RCC 7860 (cell line): ENCODE measurements around the gene PACRG.

ENCODE experiments used
- DNase-seq: peaks from one replicate; pipeline ENCODE4 v3.0.0-alpha.2; 2015; ENCODE audit warnings: low spot score
- FAIRE-seq: peaks from 2 replicates; lab custom pipeline; 2012; peaks lifted over from hg19 to GRCh38; lab: Jason Lieb, UNC

PACRG gene

DNA sequence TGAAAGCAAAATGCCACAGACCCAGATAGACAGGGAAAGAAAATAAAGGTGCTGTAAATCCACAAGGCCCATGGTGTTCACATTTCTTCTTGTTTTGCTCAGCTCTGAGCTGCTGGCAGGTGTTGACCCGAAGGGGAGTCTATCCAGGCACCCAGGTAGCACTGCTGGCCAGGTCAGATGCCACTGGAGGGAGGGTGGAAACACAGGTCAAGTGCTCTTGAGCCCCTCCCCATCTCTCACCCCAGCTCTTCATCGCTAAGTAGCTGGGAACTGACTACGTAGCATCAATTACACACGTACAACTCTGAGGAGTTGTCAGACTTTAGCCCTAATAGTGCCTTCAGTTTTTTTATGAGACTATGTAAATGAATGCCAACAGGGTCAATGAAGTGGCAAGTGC lies 399.0 kb downstream of the PACRG start:
- no peak for DNase-seq
- no peak for FAIRE-seq

DNA sequence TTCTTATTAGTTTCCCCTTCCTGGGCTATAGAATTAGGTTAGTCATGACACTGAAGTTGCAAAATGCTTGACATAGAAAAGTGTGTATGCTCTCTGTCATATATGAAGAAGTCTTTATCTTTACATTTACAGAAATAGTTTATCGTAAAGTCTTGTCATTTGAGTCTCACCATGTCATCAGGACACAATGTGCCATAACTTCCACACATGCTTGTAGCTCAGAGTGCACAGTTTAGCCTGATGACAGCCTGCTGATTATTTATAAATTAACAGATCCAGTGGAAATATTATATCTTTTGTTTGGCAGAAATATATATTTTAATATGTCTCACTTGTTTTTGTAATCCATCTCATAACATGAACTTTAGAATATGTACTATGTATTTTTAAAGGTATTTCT lies 399.8 kb downstream of the PACRG start:
- FAIRE-seq (no peak), DNase-seq (no peak)

DNA sequence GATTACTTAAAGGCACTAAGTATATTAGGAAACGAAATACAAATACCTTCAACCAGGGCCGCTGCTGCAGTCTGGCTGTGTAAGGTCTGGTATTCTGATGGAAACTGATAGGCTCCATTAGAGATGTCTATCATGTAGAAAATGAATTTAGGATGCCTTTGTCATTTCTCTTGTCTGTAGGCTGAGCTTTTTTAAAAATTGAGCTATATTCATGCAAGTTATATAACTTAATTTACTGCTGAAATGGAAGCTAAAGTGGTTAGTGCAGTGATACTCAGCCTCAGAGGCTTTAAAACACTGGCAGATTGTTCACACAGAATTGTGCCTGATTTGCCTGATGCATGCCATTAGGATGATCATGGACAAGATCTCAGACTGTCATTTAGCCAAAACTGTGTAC lies 400.6 kb downstream of the PACRG start:
- DNase-seq = no peak
- no peak for FAIRE-seq

DNA sequence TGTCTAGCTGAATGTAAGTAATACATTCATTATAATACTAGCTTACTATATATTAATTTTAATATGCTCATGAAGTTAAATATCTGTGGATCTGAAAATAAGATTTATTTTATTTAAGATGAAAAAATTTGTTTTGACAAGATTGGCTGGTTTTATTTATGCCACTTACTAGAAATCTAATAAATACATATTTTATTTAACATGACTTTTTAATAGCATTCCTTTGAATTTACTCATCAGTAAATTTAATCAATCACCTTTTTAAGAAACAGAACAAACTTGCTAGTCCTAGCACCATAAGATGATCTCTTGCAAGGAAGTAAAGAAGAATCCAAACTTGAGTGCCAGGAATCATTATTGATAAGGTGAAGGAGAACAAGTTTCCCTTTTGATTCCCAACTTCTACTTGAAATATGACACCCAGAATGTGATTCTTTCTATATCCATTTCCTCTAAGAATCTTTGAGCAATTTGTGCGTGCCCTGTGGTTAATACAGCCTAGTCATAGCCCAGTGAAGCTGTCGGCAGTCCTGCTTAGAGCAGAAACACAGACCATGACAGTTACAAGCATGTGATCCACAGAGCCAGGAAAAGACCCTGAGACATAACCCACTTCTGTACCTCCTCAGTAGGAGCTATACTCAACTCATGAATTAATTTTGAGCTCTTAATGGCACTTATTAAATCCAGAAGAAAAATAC lies 404.4 kb downstream of the PACRG start:
- DNase-seq = no peak
- FAIRE-seq = no peak

DNA sequence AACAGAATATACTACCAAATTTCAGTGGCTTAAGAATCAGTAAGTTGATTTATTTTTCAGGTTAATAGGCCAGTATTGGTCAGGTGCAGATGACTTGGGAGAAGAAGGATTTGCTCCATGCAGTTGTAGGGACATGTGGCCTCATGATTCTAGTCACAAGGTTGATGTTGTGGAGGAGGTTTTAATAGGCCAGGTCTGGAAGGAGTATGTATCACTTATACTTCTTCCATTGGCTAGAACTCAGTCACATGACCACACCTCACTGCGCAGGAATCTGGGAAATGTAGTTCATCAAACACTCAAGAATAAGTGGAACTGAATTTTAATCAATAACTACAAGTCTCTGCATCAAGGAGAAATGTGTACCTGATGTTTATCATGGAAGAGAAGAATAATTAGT lies 405.2 kb downstream of the PACRG start:
- DNase-seq = no peak
- no peak for FAIRE-seq

DNA sequence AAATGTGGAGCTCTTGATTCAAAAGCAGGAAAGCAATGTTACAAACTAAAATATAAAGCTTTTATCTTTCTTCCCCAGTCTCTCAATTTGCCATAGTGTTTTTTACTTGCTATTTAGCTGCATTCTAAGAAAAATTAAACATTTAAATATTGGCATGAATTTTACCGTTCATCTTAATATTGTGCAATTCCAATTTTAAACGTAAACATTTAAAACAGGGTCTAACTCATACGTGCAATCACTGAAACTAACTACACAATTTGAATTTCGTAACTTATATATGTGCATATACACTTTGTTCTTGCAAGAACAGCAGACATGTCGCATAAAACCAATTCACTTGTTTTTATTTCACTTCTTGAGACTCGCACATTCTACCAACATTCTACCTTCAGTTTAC lies 405.9 kb downstream of the PACRG start:
- DNase-seq = no peak

DNA sequence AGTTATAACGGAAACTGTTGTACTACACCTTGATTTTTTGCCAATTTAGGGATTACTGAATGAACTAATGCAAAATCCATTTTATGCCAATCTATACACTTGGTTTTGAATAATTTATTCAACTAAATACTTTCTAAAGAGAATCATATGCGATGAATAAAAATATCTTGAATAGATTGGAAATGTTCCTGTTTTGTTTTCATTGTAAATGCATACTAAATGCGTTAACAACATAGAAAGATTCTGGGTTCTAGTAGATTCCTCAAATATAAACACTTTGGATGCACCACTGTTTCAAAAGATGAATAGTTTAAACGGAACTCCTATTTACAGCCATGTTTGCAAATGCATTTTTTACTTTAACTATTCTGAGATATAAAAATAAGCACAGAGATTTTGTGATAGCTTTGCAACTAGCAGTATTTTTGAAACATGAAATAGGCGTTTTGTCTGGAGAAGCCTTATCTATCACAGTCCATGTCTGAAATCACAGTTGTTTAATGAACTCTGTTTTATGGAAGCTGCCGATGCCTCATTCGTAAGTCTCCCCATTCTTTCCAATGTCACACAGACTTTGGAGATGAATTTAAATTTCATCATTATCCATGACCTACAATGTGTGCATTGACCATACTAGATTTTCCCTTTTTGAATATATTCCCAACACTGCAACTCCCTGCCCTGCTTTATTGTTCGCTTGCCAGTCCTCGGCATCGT lies 409.1 kb downstream of the PACRG start:
- FAIRE-seq = no peak

More for the DNA sequence above, 405.9 kb downstream of the PACRG start:
- FAIRE-seq = no peak

DNA sequence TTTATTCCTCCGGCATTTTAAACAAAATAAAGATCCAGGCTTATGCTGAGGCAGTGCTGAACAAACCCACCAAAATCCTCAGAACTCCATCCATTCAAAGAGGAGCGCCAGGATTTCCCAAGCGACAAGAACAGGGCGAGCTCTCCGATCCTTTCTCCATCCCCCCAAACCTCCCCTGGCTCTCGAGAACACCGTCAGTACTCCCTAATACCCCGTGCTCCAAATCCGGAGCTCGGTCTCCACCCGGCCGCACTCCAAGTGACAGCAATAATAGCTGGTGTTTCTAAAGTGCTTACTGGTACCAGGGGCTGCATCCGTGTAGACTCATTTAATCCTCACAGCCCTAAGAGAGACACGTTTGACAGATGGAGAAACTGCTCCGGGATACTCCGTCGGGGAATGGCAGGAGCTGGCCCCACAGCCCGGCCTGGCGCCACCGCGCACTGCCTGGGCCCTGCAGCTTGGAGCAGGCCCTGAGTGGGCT lies 409.7 kb downstream of the PACRG start:
- FAIRE-seq (no peak), DNase-seq (no peak)

More for the DNA sequence above, 409.1 kb downstream of the PACRG start:
- no peak for DNase-seq

DNA sequence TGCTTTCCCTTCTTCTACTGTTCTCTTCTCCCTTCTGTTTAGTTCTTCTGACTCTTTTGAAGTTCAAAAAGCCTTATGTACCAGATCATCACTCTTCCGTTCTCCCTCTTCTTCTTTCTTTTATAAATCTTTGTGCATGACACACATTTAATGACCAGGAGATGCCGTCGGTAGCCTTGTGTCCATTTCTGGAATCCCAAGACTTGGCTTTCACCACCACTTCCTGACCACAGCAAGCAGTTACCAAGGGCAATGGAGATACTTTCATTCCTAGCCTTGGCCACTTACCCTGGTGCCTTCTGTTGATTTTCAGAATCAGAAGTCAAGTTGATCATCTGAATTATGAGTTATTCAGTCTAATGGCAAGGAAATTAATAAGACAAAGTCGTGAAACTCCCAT lies 418.3 kb downstream of the PACRG start:
- FAIRE-seq (no peak), DNase-seq (no peak)

DNA sequence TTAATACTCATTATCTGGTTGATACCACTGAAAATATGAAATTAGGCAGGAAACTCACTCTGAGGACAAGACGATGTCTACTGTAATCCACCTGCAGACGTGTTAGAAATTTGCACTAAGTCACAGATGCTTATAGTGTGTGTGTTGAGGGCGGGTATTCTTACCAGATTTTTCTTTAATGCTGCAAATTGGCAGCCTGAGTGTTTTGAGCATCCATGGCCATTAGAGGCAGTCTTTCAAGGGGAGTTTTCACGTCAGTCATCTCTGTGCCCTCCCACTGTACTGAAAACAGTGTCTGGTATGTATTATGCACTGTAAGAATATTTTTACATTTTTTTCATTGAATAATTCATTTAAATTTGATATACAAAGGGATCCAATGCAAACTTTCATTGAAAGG lies 420.2 kb downstream of the PACRG start:
- FAIRE-seq = no peak

DNA sequence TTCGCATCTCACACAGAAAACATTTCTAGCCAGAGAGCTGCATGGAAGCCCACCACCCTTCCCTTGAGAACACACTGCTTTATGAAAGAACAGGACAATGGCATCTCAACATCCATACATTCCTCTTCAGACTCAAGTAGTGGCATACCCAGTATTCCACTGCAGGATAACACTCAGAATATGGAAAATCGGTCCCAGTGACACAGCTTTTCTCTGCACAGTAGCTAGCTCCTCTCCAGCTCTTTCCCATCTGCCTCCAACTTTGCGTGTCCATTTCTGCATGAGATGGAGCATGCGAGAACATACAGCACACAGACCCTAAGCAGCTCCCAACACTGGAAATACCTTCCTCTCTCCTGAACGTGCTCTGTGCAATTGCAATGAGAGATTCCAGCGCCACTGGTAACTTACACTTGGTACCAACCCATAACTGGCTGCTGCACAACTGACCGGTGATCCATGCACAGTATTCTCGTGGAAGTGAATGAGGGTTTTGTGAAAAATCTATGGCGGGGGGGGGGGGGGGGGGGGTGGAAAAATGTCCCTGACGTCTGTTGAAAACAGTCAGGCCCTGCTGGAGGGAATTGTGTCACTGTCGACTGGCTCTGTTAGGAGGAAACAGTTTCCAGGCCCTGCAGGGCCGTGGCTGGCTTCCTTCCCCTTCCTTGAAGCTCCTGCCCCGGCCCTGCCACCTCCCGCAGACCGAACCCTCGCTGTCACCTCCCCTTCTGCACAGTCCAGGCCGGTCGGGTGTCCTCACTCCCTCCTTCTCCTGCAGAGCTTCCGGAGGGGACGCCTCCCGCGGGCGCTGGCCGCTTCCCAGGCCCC lies 420.9 kb downstream of the PACRG start:
- DNase-seq = no peak
- no peak for FAIRE-seq

More for the DNA sequence above, 420.2 kb downstream of the PACRG start:
- DNase-seq = no peak

DNA sequence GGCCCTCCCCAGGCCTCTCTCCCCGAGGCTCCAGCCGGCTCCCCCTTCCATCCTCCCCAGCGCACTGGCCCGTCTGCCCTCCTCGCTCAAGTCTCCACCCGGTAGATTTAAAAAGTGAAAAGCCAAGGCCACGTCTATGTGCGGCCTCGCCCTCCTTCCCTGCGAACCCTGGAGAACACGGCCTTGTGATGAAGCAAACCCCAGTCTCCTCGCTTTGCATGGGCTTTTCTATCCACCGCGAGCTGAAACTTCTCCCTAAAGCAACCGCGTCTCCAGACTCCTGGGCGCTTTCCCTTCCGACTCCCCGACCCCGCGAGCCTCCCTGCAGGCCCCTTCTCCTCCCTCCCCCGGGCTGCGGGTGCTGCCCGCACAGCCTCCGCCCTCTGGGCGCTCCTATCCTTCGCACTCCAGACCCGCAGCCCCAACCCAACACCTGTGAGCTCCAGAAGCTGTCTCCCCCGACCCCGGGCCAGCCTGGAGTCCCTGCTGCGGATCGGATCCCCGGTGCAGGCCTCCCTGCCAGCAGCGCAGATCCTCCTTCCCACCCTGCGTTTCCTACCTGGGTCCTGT lies 421.6 kb downstream of the PACRG start:
- FAIRE-seq = no peak

DNA sequence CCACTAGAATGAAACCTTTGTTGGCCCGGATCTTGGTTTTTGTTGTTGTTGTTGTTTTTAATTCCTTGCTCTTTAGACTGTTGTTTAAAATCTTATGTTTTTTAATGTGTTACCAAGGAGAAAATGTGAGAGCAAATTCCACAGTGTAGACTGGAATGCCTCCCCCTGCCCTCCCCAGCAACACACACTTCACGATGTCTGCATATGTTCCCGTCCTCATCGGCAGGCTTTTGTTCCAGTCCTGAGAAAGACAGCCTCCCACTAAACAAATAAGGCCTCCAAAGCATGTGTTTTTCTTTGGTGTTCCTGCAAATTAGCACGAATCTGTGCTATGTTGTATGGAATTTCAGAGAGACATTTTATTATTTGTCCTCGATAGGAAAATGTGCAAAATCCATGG lies 423.4 kb downstream of the PACRG start:
- DNase-seq (no peak), FAIRE-seq (no peak)

More for the DNA sequence above, 421.6 kb downstream of the PACRG start:
- no peak for DNase-seq

DNA sequence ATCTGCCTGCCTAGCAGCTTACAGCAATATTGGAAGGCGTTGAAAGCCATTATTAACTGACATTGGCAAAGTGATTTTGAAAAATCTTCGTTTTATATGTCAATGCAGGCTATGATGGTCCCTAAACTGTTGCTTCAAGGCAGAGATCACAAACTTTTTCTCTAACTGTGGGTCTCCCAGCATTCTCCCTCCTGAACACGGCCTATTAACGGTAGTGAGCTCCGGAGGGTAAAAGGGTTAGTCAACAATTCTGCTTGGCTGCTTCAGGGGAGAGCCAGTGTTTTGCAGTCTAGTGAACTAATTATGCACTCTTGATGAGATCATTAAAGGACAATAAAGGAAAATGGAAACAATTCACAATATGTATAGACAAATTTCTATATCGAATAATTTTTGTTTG lies 424.9 kb downstream of the PACRG start:
- DNase-seq (no peak), FAIRE-seq (no peak)

DNA sequence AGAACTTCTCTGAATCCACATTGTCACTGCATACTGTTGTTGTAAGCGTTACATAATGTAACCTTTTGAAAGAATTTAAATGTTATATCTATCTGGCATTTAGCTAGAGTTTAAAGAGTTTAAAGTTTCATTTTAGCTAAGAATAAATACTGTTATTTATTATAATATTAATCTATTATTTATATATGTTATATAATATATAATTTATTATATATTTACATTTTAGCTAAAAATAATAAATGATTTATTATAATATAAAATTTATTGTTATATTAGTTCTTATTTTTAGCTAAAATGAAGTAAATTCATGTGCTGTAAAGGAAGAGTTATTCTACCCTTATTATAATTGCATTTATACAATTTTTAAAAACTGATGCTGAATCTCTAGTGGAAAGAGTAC lies 431.3 kb downstream of the PACRG start:
- no peak for DNase-seq
- peak; percentile 51 for FAIRE-seq

DNA sequence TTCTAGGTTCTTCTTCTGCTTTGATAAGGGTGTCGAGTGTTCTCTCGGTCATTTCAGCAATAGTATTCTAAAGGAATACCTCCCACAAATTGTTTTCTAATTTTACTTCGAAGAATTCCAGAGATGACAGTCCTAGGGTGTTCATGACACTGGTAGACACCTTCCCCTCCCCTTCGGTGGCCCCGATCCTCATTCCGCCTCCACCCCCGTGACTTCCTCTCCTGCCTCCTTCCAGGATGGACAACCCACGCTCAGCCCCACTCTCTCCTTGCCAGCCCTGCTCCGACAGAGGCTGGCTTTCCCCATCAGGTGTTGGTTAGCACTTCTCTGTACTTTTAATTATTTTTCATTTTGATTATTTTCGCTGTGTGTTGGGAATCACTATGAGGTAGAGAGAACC lies 431.9 kb downstream of the PACRG start:
- no peak for DNase-seq
- FAIRE-seq = no peak

DNA sequence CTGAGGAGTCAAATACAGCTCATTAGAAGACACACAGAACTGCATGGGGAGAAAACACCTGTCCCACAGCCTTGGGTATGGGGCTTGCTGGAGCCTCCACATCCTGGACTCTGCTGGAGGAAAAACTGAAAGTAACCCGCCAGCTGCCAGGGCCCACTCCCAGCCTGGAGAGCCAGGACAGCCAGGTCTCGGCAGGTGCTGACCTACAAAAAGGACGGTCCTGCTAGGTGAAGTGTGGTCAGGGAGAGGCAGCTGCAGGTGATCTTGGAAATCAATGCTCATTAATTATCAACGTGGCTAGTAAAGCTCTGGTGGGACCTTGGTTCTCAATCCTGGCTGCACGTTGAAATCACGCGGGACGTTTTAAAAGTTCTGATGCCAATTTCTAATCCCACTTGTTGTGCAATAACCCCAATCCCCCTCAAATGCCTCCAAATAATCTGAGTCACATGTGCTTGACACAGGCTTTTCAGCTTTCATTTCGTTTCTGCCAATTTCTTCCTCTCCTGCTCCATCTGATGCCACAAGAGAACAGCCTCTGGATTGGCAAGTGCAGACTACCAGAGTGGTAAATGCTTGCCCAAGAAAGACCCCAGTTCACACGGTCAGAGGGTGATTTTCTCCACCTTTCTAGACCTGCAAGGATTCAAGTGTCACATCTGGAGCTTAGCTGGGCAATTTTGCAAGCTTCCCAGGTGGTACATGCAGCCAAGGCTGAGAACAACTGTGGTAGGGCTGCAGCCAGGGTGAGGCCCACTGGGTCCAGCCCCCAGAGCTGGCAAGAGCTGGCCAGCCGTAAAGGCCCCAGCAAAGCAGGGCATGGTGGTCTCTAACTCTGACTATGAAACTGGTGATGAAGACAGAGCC lies 434.5 kb downstream of the PACRG start:
- FAIRE-seq = no peak

DNA sequence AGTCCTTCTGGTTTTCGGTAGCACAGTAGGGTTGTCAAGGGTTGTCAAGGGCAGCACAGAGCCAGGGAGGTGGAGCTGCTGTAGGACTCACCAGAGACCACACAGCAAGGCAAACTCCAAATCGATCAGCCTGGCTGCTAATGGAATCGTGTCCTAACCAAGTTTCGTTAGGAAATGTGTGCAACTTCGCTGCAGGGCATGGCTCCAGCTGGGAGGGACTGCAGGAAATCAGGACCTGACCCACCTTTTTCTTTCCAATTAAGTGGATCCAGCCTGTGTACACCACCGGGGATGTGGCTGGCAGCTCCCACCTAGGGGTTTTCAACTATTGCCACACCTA lies 435.1 kb downstream of the PACRG start:
- no peak for FAIRE-seq
- DNase-seq = no peak

More for the DNA sequence above, 434.5 kb downstream of the PACRG start:
- no peak for DNase-seq

DNA sequence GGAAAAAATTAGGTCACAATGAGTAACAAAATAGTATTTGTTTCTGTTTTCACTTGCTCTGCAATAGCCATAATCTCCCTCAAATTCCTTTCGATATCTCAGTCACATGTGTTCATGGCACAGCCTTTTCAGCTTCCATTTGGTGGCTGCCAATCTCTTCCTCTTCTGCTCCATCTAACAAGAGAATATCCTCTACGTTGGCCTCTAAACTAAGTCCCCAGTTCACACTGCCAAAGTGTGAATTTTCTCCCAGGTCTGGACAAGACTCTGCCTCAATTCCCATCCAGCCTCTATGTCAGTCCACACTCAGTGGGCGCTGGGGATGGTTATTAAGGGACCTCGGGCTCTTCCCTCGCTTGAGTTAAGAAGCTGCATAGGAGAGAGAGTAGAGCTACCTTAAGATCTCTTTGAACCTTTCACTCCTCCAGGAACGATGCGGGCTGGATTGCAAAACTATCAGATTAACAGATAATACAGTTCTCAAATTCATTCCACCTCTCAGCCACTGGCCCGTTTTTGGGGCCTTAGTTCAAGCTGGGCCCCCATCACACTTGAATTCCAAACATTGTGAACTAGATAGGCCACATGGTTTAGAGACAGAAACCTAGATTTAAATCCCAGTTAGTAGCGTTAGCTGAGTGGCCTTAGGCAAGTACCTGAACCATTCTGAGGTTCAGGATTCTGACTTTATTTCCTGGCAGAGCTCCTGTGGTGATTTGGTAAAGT lies 436.6 kb downstream of the PACRG start:
- no peak for DNase-seq
- FAIRE-seq = no peak
